HG02973 (cell line): ENCODE data around the gene BRSK2.
"Not testable (repeated sequence)": the region's sequence is repeated elsewhere in the genome, so short reads cannot be mapped to it uniquely, and the experiment has no call there.

ENCODE experiments used
- ATAC-seq: cut with Tn5 transposase; IDR thresholded peaks from one replicate; pipeline ENCODE4 v1.9.1; 2021; ENCODE audit warnings: moderate library complexity; ENCODE audit not compliant: unreplicated experiment

Gene BRSK2

GRCh38 chr11:1406571-1407485, 17.1 kb downstream of the BRSK2 start:
- no peak for ATAC-seq

- ATAC-seq = no peak
Measured at GRCh38 chr11:1407668-1408067, 17.9 kb downstream of the BRSK2 start.

GRCh38 chr11:1408346-1408745, 18.6 kb downstream of the BRSK2 start:
- ATAC-seq = no peak

- ATAC-seq = no peak
Measured at GRCh38 chr11:1409108-1409851, 19.5 kb downstream of the BRSK2 start.

GRCh38 chr11:1409852-1410125, 20.1 kb downstream of the BRSK2 start:
- ATAC-seq = not testable (repeated sequence)

GRCh38 chr11:1410366-1411291, 20.9 kb downstream of the BRSK2 start:
- no peak for ATAC-seq

- ATAC-seq = no peak
Measured at GRCh38 chr11:1411301-1411700, 21.6 kb downstream of the BRSK2 start.

GRCh38 chr11:1411739-1412138, 22.0 kb downstream of the BRSK2 start:
- not testable (repeated sequence) for ATAC-seq

GRCh38 chr11:1412377-1413095, 22.8 kb downstream of the BRSK2 start:
- ATAC-seq = no peak

- no peak for ATAC-seq
Measured at GRCh38 chr11:1414650-1415049, 24.9 kb downstream of the BRSK2 start.

GRCh38 chr11:1415631-1416030, 25.9 kb downstream of the BRSK2 start:
- ATAC-seq = no peak

GRCh38 chr11:1418192-1418795, 28.6 kb downstream of the BRSK2 start:
- ATAC-seq = not testable (repeated sequence)

- ATAC-seq = no peak
Measured at GRCh38 chr11:1419811-1420210, 30.1 kb downstream of the BRSK2 start.

- ATAC-seq = no peak
Measured at GRCh38 chr11:1421291-1421690, 31.6 kb downstream of the BRSK2 start.

GRCh38 chr11:1422481-1422880, 32.7 kb downstream of the BRSK2 start:
- ATAC-seq = no peak

GRCh38 chr11:1422981-1423380, 33.2 kb downstream of the BRSK2 start:
- ATAC-seq = no peak

- ATAC-seq = not testable (repeated sequence)
Measured at GRCh38 chr11:1423406-1423805, 33.7 kb downstream of the BRSK2 start.

- ATAC-seq = no peak
Measured at GRCh38 chr11:1425006-1425405, 35.3 kb downstream of the BRSK2 start.

- ATAC-seq = no peak
Measured at GRCh38 chr11:1425439-1425838, 35.7 kb downstream of the BRSK2 start.

GRCh38 chr11:1428762-1429316, 39.1 kb downstream of the BRSK2 start:
- ATAC-seq = no peak
